Esophagus mucosa (tissue), 1 donor: ENCODE measurements around the gene C16orf96. TPM values are rescaled to one million over a fixed set of nuclear protein-coding genes. Genes with fewer than 3 reads are reported as not detected.

Experiments used
- ATAC-seq: fragments of 200-7000 bp; cut with Tn5 transposase; one replicate; pipeline ENCODE4 v1.9.1; 2020
- total RNA-seq: library from RNA; stranded (reverse); gene quantifications from one replicate; pipeline ENCODE4 v1.2.4, GENCODE V29; 2023
- donor health status: DM: yes; HTN: yes; CAD: no.

Gene C16orf96
- 0.04 TPM for total RNA-seq

- ATAC-seq, result peak; percentile 54
These were observed at the start of gene C16orf96 for GRCh38 chr16:4556112-4556511. C16orf96 (plus strand) TSS chr16:4556340; CDS start chr16:4556490, 150 bp downstream.

GRCh38 chr16:4506450-4506849, 49.7 kb upstream of the C16orf96 start:
- peak; percentile 64 for ATAC-seq

- ATAC-seq, result no peak
These were observed 48.4 kb upstream of the C16orf96 start for GRCh38 chr16:4507588-4508345.

- ATAC-seq, result no peak
These were observed 47.3 kb upstream of the C16orf96 start for GRCh38 chr16:4508806-4509205.

- ATAC-seq, result no peak
These were observed 46.7 kb upstream of the C16orf96 start for GRCh38 chr16:4509420-4509819.

- no peak for ATAC-seq
These were observed 46.0 kb upstream of the C16orf96 start for GRCh38 chr16:4510131-4510530.

GRCh38 chr16:4510747-4511426, 45.3 kb upstream of the C16orf96 start:
- ATAC-seq, result peak; percentile 15

- peak; percentile 74 for ATAC-seq
These were observed 44.6 kb upstream of the C16orf96 start for GRCh38 chr16:4511441-4512082.

GRCh38 chr16:4512473-4512872, 43.7 kb upstream of the C16orf96 start:
- no peak for ATAC-seq

- ATAC-seq, result no peak
These were observed 42.9 kb upstream of the C16orf96 start for GRCh38 chr16:4513086-4513860.

GRCh38 chr16:4513881-4514280, 42.3 kb upstream of the C16orf96 start:
- ATAC-seq, result no peak

- ATAC-seq, result no peak
These were observed 41.5 kb upstream of the C16orf96 start for GRCh38 chr16:4514606-4515005.

GRCh38 chr16:4515611-4516233, 40.4 kb upstream of the C16orf96 start:
- ATAC-seq, result no peak

- peak; percentile 41 for ATAC-seq
These were observed 38.1 kb upstream of the C16orf96 start for GRCh38 chr16:4517812-4518680.

- ATAC-seq, result no peak
These were observed 36.7 kb upstream of the C16orf96 start for GRCh38 chr16:4519274-4520058.

- ATAC-seq, result no peak
These were observed 35.2 kb upstream of the C16orf96 start for GRCh38 chr16:4520913-4521312.

- no peak for ATAC-seq
These were observed 34.0 kb upstream of the C16orf96 start for GRCh38 chr16:4522051-4522581.

- no peak for ATAC-seq
These were observed 32.5 kb upstream of the C16orf96 start for GRCh38 chr16:4523686-4524085.

- no peak for ATAC-seq
These were observed 31.6 kb upstream of the C16orf96 start for GRCh38 chr16:4524571-4524970.

GRCh38 chr16:4525069-4525468, 31.1 kb upstream of the C16orf96 start:
- no peak for ATAC-seq
